Measurements from ENCODE around the gene SLCO4C1.

The SLCO4C1 gene

GRCh38 chr5:102211165-102211564, 84.9 kb downstream of the SLCO4C1 start:
- Histone ChIP-seq H3K36me3 (ENCODE audit: low read depth) (no peaks in the 10 kb centered on the region), H3K27ac (ENCODE audit: poor library complexity, severe bottlenecking) (no peak overlapping the region), H3K4me1 (ENCODE audit: insufficient read depth, poor library complexity, severe bottlenecking) (no peaks in the 10 kb centered on the region), H3K4me3 (ENCODE audit: severe bottlenecking) (no peak overlapping the region), H3K27me3 (ENCODE audit: insufficient read depth, poor library complexity, severe bottlenecking) (peaks cover 5% of the 10 kb centered on the region), H3K9me3 (ENCODE audit: severe bottlenecking) (no peaks in the 10 kb centered on the region)
- no peak for TF ChIP-seq CTCF (IDR thresholded peaks at IDR 0.05; ENCODE audit: poor library complexity, severe bottlenecking)
- DNase-seq (ENCODE audit: low spot score) (no peak), ATAC-seq (ENCODE audit: low read depth) (no peak)

- no peak for TF ChIP-seq CTCF (IDR thresholded peaks at IDR 0.05; ENCODE audit: poor library complexity, severe bottlenecking)
- peaks cover 6% of the 10 kb centered on the region for H3K27me3 ChIP-seq (ENCODE audit: insufficient read depth, poor library complexity, severe bottlenecking)
- H3K9me3 ChIP-seq (ENCODE audit: severe bottlenecking) = no peaks in the 10 kb centered on the region
- H3K36me3 ChIP-seq (ENCODE audit: low read depth) = no peaks in the 10 kb centered on the region
- ATAC-seq (ENCODE audit: low read depth) (no peak), DNase-seq (ENCODE audit: low spot score) (no peak)
- no peaks in the 10 kb centered on the region for H3K4me1 ChIP-seq (ENCODE audit: insufficient read depth, poor library complexity, severe bottlenecking)
- no peak overlapping the region for H3K27ac ChIP-seq (ENCODE audit: poor library complexity, severe bottlenecking)
- no peak overlapping the region for H3K4me3 ChIP-seq (ENCODE audit: severe bottlenecking)
These were observed 95.2 kb downstream of the SLCO4C1 start for GRCh38 chr5:102200861-102201260.

- Histone ChIP-seq H3K4me3 (ENCODE audit: severe bottlenecking) (no peak overlapping the region), H3K4me1 (ENCODE audit: insufficient read depth, poor library complexity, severe bottlenecking) (no peaks in the 10 kb centered on the region), H3K9me3 (ENCODE audit: severe bottlenecking) (no peaks in the 10 kb centered on the region), H3K27ac (ENCODE audit: poor library complexity, severe bottlenecking) (no peak overlapping the region), H3K36me3 (ENCODE audit: low read depth) (no peaks in the 10 kb centered on the region), H3K27me3 (ENCODE audit: insufficient read depth, poor library complexity, severe bottlenecking) (peaks cover 6% of the 10 kb centered on the region)
- no peak for ATAC-seq (ENCODE audit: low read depth)
- no peak for DNase-seq (ENCODE audit: low spot score)
- TF ChIP-seq CTCF (IDR thresholded peaks at IDR 0.05; ENCODE audit: poor library complexity, severe bottlenecking) = no peak
These were observed 99.6 kb downstream of the SLCO4C1 start for GRCh38 chr5:102196481-102196880.

Data from RWPE2 (cell line).